Neutrophil (primary cell): ENCODE measurements around the gene MAGI3.

Experiments used
- H3K27ac ChIP-seq: fragments of 200-600 bp; sonication (generic); 2 replicates; pipeline ENCODE4 v1.5.1; 2016; ENCODE audit warnings: mild to moderate bottlenecking, moderate library complexity
- H3K27me3 ChIP-seq: fragments of 200-600 bp; sonication (generic); 2 replicates; pipeline ENCODE4 v1.6.0; 2016; ENCODE audit warnings: mild to moderate bottlenecking
- H3K36me3 ChIP-seq: fragments of 200-600 bp; sonication (generic); 2 replicates; pipeline ENCODE4 v1.5.1; 2017
- H3K4me1 ChIP-seq, 2 experiments: fragments of 200-600 bp in 1 of 2; sonication (generic) in 1 of 2; 1 replicate in 1 of 2; 2 replicates in 1 of 2; pipeline versions ENCODE4 v1.5.1 to v1.6.1; 2013 to 2016; ENCODE audit warnings: low read depth in 1 of 2, low read length in 1 of 2, mild to moderate bottlenecking in 1 of 2, moderate library complexity in 1 of 2; ENCODE audit not compliant: control insufficient read depth in 1 of 2, insufficient read depth in 1 of 2
- H3K4me3 ChIP-seq, 2 experiments: fragments of 200-600 bp in 1 of 2; sonication (generic) in 1 of 2; 1 replicate in 1 of 2; 2 replicates in 1 of 2; pipeline ENCODE4 v1.5.1; 2013 to 2016; ENCODE audit warnings: low read depth in 1 of 2, low read length in 1 of 2, mild to moderate bottlenecking in 1 of 2, moderate library complexity in 1 of 2
- H3K9me3 ChIP-seq: fragments of 200-600 bp; sonication (generic); 2 replicates; pipeline ENCODE4 v1.5.1; 2016
- TF ChIP-seq, protein P1 (sequence below): fragments of 200-600 bp; sonication (generic); IDR thresholded peaks from 2 replicates; pipeline ENCODE4 v1.5.1; 2016; ENCODE audit warnings: antibody characterized with exemption

The MAGI3 gene

DNA sequence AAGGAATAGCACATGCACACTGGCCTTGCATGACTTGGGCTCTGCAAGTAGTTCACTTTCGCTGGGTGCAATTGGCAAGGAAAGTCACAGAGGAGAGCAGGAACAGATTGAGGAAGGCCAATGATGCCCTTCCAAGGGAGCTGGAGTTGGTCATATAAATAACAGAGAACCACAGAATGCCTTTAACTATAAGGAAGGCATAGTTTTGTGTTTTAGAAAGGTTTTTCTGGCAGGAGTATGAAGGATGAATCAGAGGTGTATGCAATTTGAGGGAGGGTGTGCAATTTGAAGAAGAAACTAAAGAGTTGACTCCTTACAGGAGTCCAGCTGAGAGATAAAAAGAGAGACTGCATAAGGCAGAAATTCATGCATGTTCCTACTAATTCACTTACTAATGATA, 256.8 kb downstream of the MAGI3 start:
- H3K4me1 ChIP-seq, result no peaks in the 10 kb centered on the region
- H3K9me3 ChIP-seq, result no peaks in the 10 kb centered on the region
- no peaks in the 10 kb centered on the region for H3K27me3 ChIP-seq
- H3K4me3 ChIP-seq, result no peak overlapping the region
- TF ChIP-seq, protein P1, sequence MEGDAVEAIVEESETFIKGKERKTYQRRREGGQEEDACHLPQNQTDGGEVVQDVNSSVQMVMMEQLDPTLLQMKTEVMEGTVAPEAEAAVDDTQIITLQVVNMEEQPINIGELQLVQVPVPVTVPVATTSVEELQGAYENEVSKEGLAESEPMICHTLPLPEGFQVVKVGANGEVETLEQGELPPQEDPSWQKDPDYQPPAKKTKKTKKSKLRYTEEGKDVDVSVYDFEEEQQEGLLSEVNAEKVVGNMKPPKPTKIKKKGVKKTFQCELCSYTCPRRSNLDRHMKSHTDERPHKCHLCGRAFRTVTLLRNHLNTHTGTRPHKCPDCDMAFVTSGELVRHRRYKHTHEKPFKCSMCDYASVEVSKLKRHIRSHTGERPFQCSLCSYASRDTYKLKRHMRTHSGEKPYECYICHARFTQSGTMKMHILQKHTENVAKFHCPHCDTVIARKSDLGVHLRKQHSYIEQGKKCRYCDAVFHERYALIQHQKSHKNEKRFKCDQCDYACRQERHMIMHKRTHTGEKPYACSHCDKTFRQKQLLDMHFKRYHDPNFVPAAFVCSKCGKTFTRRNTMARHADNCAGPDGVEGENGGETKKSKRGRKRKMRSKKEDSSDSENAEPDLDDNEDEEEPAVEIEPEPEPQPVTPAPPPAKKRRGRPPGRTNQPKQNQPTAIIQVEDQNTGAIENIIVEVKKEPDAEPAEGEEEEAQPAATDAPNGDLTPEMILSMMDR, result no peak
- no peak overlapping the region for H3K27ac ChIP-seq
- H3K36me3 ChIP-seq, result no peaks in the 10 kb centered on the region

- Histone ChIP-seq H3K27me3 (no peaks in the 10 kb centered on the region), H3K27ac (no peak overlapping the region), H3K36me3 (no peaks in the 10 kb centered on the region), H3K9me3 (no peaks in the 10 kb centered on the region), H3K4me1 (no peaks in the 10 kb centered on the region), H3K4me3 (no peak overlapping the region)
- TF ChIP-seq, protein P1, result no peak
Observed at GRCh38 chr1:113648478-113648877, 258.2 kb downstream of the MAGI3 start.

- H3K9me3 ChIP-seq, result no peaks in the 10 kb centered on the region
- no peaks in the 10 kb centered on the region for H3K36me3 ChIP-seq
- TF ChIP-seq, protein P1, result no peak
- no peak overlapping the region for H3K4me3 ChIP-seq
- no peak overlapping the region for H3K27ac ChIP-seq
- H3K4me1 ChIP-seq, result no peaks in the 10 kb centered on the region
- H3K27me3 ChIP-seq, result no peaks in the 10 kb centered on the region
Observed at GRCh38 chr1:113652771-113653170, 262.5 kb downstream of the MAGI3 start.

DNA sequence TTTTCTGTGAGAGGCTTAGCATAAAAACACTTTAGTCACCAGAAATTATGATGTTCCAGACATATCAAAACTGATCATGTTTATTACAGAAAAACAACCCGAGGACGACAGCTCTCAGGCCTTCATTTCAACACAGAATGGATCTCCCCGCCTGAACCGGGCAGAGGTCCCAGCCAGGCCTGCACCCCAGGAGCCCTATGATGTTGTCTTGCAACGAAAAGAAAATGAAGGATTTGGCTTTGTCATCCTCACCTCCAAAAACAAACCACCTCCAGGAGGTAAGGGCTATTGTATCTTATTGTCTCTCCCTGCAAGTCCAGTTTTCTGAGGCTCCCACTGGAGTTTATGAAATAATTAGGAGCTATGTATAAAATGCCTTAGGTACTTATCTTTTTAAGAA, 263.4 kb downstream of the MAGI3 start:
- Histone ChIP-seq H3K27ac (no peak overlapping the region), H3K4me1 (no peaks in the 10 kb centered on the region), H3K27me3 (no peaks in the 10 kb centered on the region), H3K36me3 (no peaks in the 10 kb centered on the region), H3K9me3 (no peaks in the 10 kb centered on the region), H3K4me3 (no peak overlapping the region)
- TF ChIP-seq, protein P1, result no peak

DNA sequence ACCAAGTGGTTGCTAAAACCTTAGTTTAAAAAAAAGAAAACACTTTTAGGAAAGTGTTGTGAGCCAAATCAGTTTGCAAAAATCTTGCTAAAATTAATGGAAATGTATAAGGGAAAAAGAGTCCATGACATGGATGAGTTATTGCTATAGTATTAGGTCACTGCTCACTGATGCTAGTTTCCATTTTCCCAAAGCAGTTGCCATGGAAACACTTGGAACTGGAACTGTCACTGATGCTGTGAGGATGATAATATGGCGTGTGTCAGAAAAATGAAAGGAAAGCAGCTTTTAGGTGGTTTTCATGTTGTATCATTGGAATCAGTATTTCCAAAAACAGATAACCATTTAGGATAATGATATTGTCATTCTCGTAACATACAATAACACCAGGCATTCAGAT, 264.6 kb downstream of the MAGI3 start:
- H3K4me1 ChIP-seq, result no peaks in the 10 kb centered on the region
- H3K9me3 ChIP-seq, result no peaks in the 10 kb centered on the region
- no peaks in the 10 kb centered on the region for H3K27me3 ChIP-seq
- TF ChIP-seq, protein P1, result no peak
- H3K27ac ChIP-seq, result no peak overlapping the region
- H3K36me3 ChIP-seq, result no peaks in the 10 kb centered on the region
- no peak overlapping the region for H3K4me3 ChIP-seq

DNA sequence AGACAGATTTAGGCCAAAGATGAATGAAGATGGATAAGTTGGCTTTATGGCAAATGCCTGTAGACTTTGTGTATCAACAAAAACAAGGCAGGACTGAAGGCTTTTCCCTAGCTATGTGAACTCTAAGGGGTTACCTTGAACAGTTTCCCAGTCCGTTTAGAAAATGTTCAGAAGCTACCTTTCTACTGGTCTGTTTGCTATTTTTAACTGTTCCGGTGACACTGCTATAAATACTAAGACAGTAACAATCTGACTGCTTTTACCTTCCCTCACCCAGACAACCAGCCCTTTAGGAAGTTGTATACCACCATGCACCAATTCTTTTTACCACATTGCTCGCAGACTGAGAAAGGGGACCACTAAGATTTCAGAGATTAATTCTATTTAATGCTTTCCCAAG, 266.8 kb downstream of the MAGI3 start:
- Histone ChIP-seq H3K27ac (no peak overlapping the region), H3K9me3 (no peaks in the 10 kb centered on the region), H3K4me3 (no peak overlapping the region), H3K36me3 (no peaks in the 10 kb centered on the region), H3K4me1 (no peaks in the 10 kb centered on the region), H3K27me3 (peaks cover 3% of the 10 kb centered on the region)
- TF ChIP-seq, protein P1, result no peak
